ENCODE measurements around the gene IFIH1.

The IFIH1 gene

GRCh38 chr2:162318328-162319180 is at the start of gene IFIH1:
IFIH1 (minus strand) TSS chr2:162318684; CDS start chr2:162318307, 377 bp downstream.
- DNase-seq, result peak; percentile 90

DNA sequence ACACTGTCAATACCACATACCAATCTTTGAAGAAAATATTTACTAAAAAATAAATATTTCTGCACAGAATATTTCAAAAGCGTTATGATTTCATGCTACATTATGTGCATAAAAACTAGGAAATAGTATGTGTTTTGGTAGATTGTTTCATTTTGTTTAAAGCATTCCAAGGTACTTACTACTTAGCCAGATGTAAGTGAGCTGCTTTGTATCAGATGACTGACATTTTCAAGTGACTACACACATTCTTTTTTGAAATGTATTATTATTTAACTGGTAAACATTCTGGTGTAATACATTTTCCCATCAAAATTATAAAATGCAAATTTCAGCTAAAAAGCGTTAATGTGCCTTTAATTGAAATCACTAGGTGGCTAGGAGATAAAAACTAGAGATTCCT is 46.9 kb upstream of the IFIH1 start:
- DNase-seq, result no peak

- no peak for DNase-seq
Measured at GRCh38 chr2:162344617-162344950, 26.1 kb upstream of the IFIH1 start.

GRCh38 chr2:162343824-162344616 is 25.5 kb upstream of the IFIH1 start, which contains the start of gene GCA:
GCA (plus strand) TSS chr2:162344132; CDS start chr2:162344249, 117 bp downstream.
- DNase-seq, result peak; percentile 96

- no peak for DNase-seq
Measured at GRCh38 chr2:162343492-162343823, 25.0 kb upstream of the IFIH1 start.

- DNase-seq, result no peak
Measured at GRCh38 chr2:162342841-162343240, 24.4 kb upstream of the IFIH1 start.

- DNase-seq, result no peak
Measured at GRCh38 chr2:162342321-162342720, 23.8 kb upstream of the IFIH1 start.

GRCh38 chr2:162340822-162341221 is 22.3 kb upstream of the IFIH1 start:
- DNase-seq, result no peak

GRCh38 chr2:162337868-162338267 is 19.4 kb upstream of the IFIH1 start:
- no peak for DNase-seq

- DNase-seq, result peak; percentile 17
Measured at GRCh38 chr2:162333968-162334367, 15.5 kb upstream of the IFIH1 start.

GRCh38 chr2:162330881-162331280 is 12.4 kb upstream of the IFIH1 start:
- DNase-seq, result no peak

- DNase-seq, result no peak
Measured at GRCh38 chr2:162328424-162329157, 10.1 kb upstream of the IFIH1 start.

DNA sequence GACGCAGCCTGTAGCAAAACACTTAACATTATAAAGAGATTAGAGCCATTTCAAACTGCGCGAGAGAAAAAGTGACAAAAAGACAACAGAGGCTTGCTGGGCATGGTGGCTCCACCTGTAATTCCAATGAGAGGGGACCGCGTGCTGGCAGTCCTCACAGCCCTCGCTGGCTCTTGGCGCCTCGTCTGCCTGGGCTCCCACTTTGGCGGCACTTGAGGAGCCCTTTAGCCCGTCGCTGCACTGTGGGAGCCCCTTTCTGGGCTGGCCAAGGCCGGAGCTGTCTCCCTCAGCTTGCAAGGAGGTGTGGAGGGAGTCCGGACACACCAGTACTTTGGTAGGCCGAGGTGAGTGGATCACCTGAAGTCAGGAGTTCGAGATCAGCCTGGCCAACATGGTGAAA is 9.3 kb upstream of the IFIH1 start:
- no peak for DNase-seq

GRCh38 chr2:162327134-162327769 is 8.8 kb upstream of the IFIH1 start:
- DNase-seq, result peak; percentile 14

DNA sequence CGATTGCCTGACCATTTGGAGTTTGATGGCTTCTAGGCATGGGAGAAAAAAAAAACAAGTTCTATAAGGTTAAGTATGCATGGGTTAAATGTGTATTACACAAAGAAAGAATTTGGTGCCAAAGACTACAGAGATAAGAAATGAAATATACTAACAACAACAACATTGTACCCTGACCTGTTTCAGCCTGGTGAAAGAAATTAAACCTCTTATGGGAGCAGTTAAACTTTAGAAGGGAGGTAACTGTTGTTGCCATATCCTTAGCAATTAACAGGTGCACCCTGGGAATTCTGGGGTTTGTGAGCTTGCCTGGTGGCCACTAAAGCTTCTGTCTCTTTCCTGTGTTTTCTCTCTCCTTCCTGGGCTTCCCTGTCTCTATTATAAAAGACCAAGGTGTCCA is 6.5 kb upstream of the IFIH1 start:
- DNase-seq, result no peak

DNA sequence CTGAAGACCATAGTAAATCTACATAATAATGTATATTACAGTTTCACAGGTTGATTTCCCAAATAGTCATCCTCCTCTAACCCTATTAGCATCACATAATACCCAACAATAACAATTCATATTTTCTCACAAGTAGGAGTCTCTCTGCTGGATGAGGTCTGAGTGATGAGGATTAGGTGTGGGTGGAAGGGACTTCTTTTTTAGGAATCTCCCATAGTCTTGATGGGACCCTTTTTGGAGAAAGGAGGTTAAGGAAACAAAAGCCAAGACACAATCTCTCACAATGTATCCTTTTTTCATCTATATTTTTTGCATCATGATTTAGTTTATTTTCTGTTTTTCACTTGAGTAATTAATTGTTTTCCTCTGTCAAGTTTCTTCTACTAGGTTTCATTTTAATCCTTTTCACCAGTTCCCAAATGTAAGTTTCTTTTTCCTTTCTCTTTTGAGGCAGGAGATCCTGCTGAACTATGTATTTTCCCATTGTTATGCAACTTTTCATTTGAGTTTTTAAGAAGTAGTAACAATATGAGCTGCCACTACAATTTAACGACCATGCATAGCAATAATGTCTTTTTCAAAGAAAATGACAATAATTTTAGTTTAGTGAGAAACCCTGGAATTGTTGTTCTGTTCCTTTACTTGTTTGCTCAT is 2.5 kb upstream of the IFIH1 start:
- DNase-seq, result no peak

DNA sequence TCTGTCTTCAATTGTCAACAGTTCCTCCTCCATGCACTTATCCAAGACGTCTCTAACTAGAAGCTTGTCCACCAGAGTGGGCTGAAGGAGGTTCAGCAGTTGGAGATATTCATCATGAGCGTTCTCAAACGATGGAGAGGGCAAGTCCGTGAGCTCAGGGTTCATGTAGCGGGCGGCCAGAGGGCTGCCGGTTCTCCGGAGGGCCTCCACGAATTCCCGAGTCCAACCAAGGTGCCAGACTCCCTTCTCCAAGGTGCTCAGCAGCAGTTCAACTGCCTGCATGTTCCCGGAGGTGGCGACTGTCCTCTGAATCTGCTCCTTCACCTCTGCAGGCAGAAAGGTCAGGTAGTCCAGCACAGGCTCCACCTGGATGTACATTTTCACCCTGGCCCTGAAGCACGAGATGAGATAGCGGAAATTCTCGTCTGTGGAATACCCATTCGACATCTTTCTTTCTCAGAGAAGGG is 590 bp downstream of the IFIH1 start:
- DNase-seq, result peak; percentile 30

DNA sequence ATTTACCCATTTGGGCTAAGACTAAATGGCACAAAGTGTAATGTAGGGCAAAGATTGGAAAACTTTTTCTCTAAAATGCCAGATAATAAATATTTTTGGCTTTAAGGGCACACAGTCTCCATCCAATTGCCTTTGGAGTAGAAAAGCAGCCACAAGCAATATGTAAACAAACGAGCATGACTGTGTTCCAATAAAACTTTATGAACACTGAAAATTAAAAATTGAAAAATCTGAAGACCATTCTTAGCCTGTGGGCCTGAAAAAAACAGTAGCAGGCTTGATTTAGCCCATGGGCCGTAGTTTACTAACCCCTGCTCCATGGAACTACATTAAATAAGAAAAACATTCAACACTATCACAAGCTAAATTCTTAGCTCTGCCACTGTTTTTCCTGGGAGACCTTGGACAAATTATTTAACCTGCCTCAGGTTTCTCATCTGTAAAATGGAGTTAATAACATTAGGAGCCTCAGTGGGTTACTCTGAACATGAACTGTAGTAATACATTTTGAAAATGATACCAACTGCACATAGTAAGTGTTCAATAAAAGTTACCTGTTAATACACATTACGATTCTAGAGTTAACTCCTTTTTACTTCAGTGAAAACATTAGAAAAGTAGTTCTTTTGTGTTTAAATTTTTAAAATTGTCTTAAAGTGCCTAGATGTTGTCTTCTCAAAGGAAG is 1.3 kb downstream of the IFIH1 start:
- DNase-seq, result no peak

DNA sequence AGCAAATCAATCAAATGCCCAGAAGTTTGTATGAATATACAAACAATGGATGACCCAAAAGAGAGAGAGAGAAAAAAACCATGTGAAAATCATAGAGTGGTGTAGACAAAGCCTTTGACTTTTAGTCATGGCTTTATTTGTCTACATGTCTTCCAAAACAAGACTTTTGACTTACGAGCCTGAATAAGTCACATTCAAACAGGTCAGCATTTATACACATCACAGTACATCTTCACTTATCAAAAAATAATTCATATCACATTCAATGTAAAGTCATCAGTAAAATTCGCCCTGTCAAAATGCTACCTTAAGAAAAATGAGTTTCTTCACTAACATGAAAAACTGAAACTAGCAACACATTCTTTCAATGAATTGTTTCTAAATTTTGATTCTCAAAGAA is 1.9 kb downstream of the IFIH1 start:
- no peak for DNase-seq

GRCh38 chr2:162315938-162316337 is 2.5 kb downstream of the IFIH1 start:
- DNase-seq, result no peak

GRCh38 chr2:162312853-162313252 is 5.6 kb downstream of the IFIH1 start:
- no peak for DNase-seq
